Measurements from ENCODE around the gene AP1S2. TPM values are rescaled to one million over a fixed set of nuclear protein-coding genes. Genes with fewer than 3 reads are reported as not detected.

The AP1S2 gene
- total RNA-seq, 6 experiments from 2014 or later, result 4.0 to 12.3 (median 9.6) TPM

DNA sequence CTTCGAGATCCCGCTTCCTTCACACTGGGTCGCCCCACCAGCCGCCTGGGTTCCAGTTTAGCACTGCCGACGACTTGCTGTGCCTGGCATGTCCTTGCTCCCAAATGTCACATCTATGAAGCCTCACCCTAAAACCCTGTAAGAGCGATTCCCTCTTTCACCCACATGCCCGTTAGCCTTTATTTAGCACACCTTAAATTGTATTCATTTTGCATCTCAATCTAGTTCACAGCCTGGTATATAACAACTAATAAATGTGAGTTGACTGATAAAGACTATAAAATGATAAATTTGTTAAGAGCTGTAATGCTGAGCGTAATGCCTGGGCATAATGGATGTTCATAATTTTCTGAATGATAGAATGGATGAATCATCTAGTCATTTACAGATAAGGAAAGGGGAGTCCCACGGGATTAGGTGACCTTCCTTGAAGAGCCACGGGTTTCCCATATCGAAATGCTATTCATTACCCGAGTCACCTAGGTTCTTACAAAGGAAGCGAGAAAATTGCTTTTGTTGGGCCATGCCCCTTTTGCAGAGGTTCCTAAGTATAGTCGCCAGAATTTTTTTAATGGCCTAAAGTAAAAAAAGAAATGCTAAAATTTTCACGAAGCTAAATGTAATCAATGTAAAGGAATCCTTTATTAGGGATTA lies 1.1 kb upstream of the AP1S2 start:
- no peak for DNase-seq
- 10% methylated on average over 13 of the region's 16 CpGs for WGBS (ENCODE audit: insufficient coverage, low coverage, low lambda C conversion rate, missing lambda C conversion rate)
- intact Hi-C loops (cut with DNase I), result no loop called here

DNA sequence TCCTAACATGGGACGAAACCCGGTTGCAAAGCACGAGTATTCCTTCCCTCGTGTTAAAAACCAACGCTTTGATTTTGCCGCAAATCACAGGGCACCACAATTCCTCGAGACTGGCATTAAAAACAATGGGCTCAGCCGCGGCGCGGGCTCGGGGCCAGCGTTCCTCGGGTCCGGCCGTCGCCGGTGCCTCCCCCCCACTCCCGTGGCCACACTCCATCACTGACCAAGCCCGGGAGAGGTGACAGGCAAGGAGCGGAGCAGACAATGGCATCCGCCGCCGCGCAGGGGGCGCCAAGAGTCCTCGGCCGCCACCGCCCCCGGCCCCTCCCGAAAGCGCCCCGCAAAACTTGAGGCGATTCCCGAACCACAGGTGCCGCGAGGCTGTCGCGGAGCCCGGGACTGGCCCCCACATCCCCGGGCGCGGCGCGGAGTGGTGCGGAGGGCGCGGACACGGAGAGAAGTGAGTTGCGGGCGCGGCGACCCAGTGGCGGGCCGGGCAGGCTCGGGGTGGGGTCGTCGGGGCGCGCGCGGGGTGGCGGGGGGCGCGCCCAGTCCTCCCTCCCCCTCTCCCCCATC lies 445 bp downstream of the AP1S2 start:
- Histone ChIP-seq H3K36me3 (no peaks in the 10 kb centered on the region), H3K4me3 (peak overlapping the region; percentile 63 to 82 (median 65)), H3K4me1 (peaks cover 0 to 11% (median 3%) of the 10 kb centered on the region in 4 donors), H3K27me3 (no peaks in the 10 kb centered on the region), H3K9me3 (no peaks in the 10 kb centered on the region), H3K27ac (peak overlapping the region; percentile 39 to 78 (median 73))
- ATAC-seq, result peak; percentile 12 to 39 (median 32)
- TF ChIP-seq POLR2A (IDR thresholded peaks at IDR 0.05), result no peak
- TF ChIP-seq, protein P1, sequence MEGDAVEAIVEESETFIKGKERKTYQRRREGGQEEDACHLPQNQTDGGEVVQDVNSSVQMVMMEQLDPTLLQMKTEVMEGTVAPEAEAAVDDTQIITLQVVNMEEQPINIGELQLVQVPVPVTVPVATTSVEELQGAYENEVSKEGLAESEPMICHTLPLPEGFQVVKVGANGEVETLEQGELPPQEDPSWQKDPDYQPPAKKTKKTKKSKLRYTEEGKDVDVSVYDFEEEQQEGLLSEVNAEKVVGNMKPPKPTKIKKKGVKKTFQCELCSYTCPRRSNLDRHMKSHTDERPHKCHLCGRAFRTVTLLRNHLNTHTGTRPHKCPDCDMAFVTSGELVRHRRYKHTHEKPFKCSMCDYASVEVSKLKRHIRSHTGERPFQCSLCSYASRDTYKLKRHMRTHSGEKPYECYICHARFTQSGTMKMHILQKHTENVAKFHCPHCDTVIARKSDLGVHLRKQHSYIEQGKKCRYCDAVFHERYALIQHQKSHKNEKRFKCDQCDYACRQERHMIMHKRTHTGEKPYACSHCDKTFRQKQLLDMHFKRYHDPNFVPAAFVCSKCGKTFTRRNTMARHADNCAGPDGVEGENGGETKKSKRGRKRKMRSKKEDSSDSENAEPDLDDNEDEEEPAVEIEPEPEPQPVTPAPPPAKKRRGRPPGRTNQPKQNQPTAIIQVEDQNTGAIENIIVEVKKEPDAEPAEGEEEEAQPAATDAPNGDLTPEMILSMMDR (IDR thresholded peaks at IDR 0.05), result peak; percentile 10 to 27 (median 22)
- intact Hi-C loops (cut with DNase I), result no loop called here
- WGBS (ENCODE audit: insufficient coverage, low coverage, low lambda C conversion rate, missing lambda C conversion rate), result 3% methylated on average over 6 of the region's 65 CpGs
- DNase-seq, result peak; percentile 58 to 73 (median 73)

More for the DNA sequence above, 1.1 kb upstream of the AP1S2 start:
- Histone ChIP-seq H3K36me3 (no peaks in the 10 kb centered on the region), H3K9me3 (no peaks in the 10 kb centered on the region), H3K4me1 (peaks cover 0 to 11% (median 3%) of the 10 kb centered on the region in 4 donors), H3K27ac (peak overlapping the region; percentile 65 to 73 (median 73)), H3K4me3 (peak overlapping the region; percentile 63 to 82 (median 65)), H3K27me3 (no peaks in the 10 kb centered on the region)
- TF ChIP-seq, protein P1 (IDR thresholded peaks at IDR 0.05), result no peak
- TF ChIP-seq POLR2A (IDR thresholded peaks at IDR 0.05), result no peak
- ATAC-seq, result no peak

DNA sequence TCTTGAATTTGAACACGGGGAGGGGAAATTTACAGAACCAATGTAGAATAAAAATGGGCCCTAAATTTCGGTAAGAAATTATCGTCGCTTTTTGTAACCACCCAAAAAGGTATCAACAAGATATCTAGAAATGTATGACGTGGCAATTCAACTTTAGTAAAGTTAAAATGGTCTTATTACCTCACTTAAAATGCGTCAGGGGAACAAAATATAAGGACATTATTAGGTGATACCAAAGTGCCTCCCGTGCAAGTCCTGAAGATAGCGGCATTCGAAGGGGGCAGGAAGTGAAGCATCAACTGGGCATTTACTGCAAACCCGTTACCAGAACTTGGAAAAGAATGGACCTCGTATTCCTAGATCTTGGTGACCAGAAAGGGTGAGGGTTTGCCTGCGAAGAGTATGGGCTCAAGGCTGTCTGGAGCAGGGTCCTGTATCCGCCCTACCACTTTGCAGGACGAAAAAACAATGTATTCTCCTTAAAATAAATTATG lies 980 bp downstream of the AP1S2 start:
- DNase-seq (no peak), ATAC-seq (no peak)
- intact Hi-C loops (cut with DNase I), result no loop called here
- Histone ChIP-seq H3K4me3 (peak overlapping the region; percentile 63 to 82 (median 65)), H3K27me3 (no peaks in the 10 kb centered on the region), H3K4me1 (peaks cover 0 to 11% (median 3%) of the 10 kb centered on the region in 4 donors), H3K36me3 (no peaks in the 10 kb centered on the region), H3K27ac (peak overlapping the region in 2 of 3 donors; percentile 73 to 78), H3K9me3 (no peaks in the 10 kb centered on the region)
- WGBS (ENCODE audit: insufficient coverage, low coverage, low lambda C conversion rate, missing lambda C conversion rate), result 21% methylated on average over 12 of the region's 14 CpGs
- TF ChIP-seq, protein P1 (IDR thresholded peaks at IDR 0.05), result no peak
- TF ChIP-seq POLR2A (IDR thresholded peaks at IDR 0.05), result no peak

DNA sequence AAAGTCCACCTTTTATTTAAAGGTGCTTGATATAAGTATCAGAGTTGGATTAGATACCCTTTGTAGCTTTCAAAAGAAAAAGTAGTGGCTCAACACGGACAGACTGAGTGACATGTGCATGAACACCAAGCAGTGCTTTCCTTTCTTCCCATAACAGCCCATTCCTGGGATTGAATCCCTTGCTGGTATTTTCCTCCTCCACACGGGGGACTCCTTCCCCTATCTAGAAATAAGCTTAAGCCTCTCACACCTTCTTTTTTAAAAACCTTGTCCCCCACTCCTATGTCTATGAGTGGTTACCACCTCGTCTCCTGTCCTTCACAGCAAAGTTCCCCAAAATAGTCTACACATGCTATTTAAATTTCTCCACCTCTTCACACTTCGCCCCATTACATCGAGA lies 5.1 kb downstream of the AP1S2 start:
- Histone ChIP-seq H3K36me3 (no peaks in the 10 kb centered on the region), H3K4me3 (no peak overlapping the region), H3K27ac (no peak overlapping the region), H3K4me1 (peaks cover 0 to 8% (median 3%) of the 10 kb centered on the region in 4 donors), H3K9me3 (no peaks in the 10 kb centered on the region), H3K27me3 (no peaks in the 10 kb centered on the region)
- 46% methylated on average over 5 of the region's 5 CpGs for WGBS (ENCODE audit: insufficient coverage, low coverage, low lambda C conversion rate, missing lambda C conversion rate)
- no peak for DNase-seq
- intact Hi-C loops (cut with DNase I), result no loop called here
- ATAC-seq, result peak in 2 of 4 donors; percentile 31 to 47
- no peak for TF ChIP-seq POLR2A (IDR thresholded peaks at IDR 0.05)
- TF ChIP-seq, protein P1 (IDR thresholded peaks at IDR 0.05), result no peak
